ENCODE data around the gene GPX7. TPM values are rescaled to one million over a fixed set of nuclear protein-coding genes. Genes with fewer than 3 reads are reported as not detected.

GPX7 gene
- total RNA-seq, 4 donors from 2014 or later = 10.3 to 19.2 (median 17.0) TPM

DNA sequence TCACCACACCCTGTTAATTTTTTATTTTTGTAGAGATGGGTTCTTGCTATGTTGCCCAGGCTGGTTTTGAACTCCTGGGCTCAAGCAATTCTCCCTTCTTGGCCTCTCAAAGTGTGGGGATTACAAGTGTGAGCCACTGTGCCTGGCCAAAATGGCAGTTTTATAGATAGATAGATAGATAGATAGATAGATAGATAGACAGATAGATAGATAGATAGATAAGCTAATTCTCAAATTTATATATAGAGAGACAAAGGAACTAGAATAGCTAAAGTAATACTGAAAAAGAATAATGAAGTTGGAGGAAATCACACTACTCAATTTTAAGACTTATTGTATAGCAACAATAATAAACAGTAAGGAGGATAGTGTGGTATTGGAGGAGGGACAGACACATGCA, 51.9 kb downstream of the GPX7 start:
- TF ChIP-seq, protein P1, sequence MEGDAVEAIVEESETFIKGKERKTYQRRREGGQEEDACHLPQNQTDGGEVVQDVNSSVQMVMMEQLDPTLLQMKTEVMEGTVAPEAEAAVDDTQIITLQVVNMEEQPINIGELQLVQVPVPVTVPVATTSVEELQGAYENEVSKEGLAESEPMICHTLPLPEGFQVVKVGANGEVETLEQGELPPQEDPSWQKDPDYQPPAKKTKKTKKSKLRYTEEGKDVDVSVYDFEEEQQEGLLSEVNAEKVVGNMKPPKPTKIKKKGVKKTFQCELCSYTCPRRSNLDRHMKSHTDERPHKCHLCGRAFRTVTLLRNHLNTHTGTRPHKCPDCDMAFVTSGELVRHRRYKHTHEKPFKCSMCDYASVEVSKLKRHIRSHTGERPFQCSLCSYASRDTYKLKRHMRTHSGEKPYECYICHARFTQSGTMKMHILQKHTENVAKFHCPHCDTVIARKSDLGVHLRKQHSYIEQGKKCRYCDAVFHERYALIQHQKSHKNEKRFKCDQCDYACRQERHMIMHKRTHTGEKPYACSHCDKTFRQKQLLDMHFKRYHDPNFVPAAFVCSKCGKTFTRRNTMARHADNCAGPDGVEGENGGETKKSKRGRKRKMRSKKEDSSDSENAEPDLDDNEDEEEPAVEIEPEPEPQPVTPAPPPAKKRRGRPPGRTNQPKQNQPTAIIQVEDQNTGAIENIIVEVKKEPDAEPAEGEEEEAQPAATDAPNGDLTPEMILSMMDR (IDR thresholded peaks at IDR 0.05; ENCODE audit: low read depth) = no peak

DNA sequence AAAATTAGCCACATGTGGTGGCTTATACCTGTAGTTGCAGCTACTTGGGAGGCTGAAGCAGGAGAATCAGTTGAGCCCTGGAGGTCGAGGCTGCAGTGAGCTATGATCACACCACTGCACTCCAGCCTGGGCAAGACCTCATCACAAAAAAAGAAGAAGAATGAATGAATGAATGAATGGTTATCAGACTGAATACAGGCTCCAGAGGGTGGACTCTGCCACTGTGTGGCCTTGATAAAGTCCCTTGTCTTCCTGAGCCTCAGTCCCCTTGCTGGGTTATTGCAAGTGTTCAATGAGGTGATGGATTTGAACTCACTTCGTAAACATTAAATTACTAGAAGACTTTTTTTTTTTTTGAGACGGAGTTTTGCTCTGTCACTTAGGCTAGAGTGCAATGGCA, 55.5 kb downstream of the GPX7 start:
- TF ChIP-seq, protein P1 (IDR thresholded peaks at IDR 0.05; ENCODE audit: low read depth) = no peak

Other genes starting within 250 kb of the GPX7 start
- 10 to 100 TPM; 20.4 to 54.3 (median 27.9) TPM for gene CC2D1B, start 236.2 kb upstream of the GPX7 start, total RNA-seq
- gene ORC1, start 197.9 kb upstream of the GPX7 start, total RNA-seq = under 1 TPM; 0.19 to 0.85 (median 0.66) TPM
- 10 to 100 TPM in 1 of 4 donors, 1 to 10 TPM in 3; 9.2 to 14.5 (median 9.6) TPM for gene PRPF38A, start 197.8 kb upstream of the GPX7 start, total RNA-seq
- 10 to 100 TPM; 37.1 to 52.2 (median 43.6) TPM for gene TUT4, start 49.3 kb upstream of the GPX7 start, total RNA-seq
- not detected for gene SHISAL2A, start 30.8 kb downstream of the GPX7 start, total RNA-seq
- 10 to 100 TPM in 1 of 4 donors, 1 to 10 TPM in 3; 7.0 to 11.9 (median 7.2) TPM for gene COA7, start 96.0 kb downstream of the GPX7 start, total RNA-seq
- 10 to 100 TPM; 42.3 to 54.9 (median 49.0) TPM for gene ZYG11B, start 124.1 kb downstream of the GPX7 start, total RNA-seq
- gene ZYG11A, start 240.4 kb downstream of the GPX7 start, total RNA-seq = under 1 TPM in 1 of 4 donors, not detected in 3; 0.19 TPM